GM19395 (cell line): Measurements from ENCODE around the gene MROH2B.
"Not testable (repeated sequence)": the region's sequence is repeated elsewhere in the genome, so short reads cannot be mapped to it uniquely, and the experiment has no call there.

ENCODE experiments used
- ATAC-seq: cut with Tn5 transposase; IDR thresholded peaks from one replicate; pipeline ENCODE4 v1.9.1; 2021; ENCODE audit warnings: mild to moderate bottlenecking, moderate library complexity; ENCODE audit not compliant: unreplicated experiment

MROH2B gene

GRCh38 chr5:41032973-41033372 lies 38.2 kb downstream of the MROH2B start:
- no peak for ATAC-seq

- ATAC-seq: not testable (repeated sequence)
Observed at GRCh38 chr5:41022600-41022999, 48.5 kb downstream of the MROH2B start.

GRCh38 chr5:41012318-41012717 lies 58.8 kb downstream of the MROH2B start:
- no peak for ATAC-seq

GRCh38 chr5:41010572-41010971 lies 60.6 kb downstream of the MROH2B start:
- ATAC-seq: no peak

GRCh38 chr5:41009232-41009631 lies 61.9 kb downstream of the MROH2B start:
- ATAC-seq: no peak

GRCh38 chr5:41004931-41005330 lies 66.2 kb downstream of the MROH2B start:
- ATAC-seq: no peak

GRCh38 chr5:41003670-41004376 lies 67.3 kb downstream of the MROH2B start:
- no peak for ATAC-seq

GRCh38 chr5:40999966-41000365 lies 71.2 kb downstream of the MROH2B start:
- no peak for ATAC-seq

- no peak for ATAC-seq
Observed at GRCh38 chr5:40999142-40999541, 72.0 kb downstream of the MROH2B start.

GRCh38 chr5:40995801-40996586 lies 75.1 kb downstream of the MROH2B start:
- ATAC-seq: no peak

GRCh38 chr5:40991981-40992559 lies 79.1 kb downstream of the MROH2B start:
- no peak for ATAC-seq

- ATAC-seq: no peak
Observed at GRCh38 chr5:40991168-40991980, 79.8 kb downstream of the MROH2B start.

GRCh38 chr5:40988746-40989510 lies 82.2 kb downstream of the MROH2B start:
- ATAC-seq: no peak

- ATAC-seq: no peak
Observed at GRCh38 chr5:40987349-40987748, 83.8 kb downstream of the MROH2B start.

- no peak for ATAC-seq
Observed at GRCh38 chr5:40986666-40987065, 84.5 kb downstream of the MROH2B start.

- no peak for ATAC-seq
Observed at GRCh38 chr5:40985501-40985900, 85.6 kb downstream of the MROH2B start.

GRCh38 chr5:40984884-40985283 lies 86.3 kb downstream of the MROH2B start:
- ATAC-seq: no peak

- ATAC-seq: no peak
Observed at GRCh38 chr5:40983781-40984180, 87.4 kb downstream of the MROH2B start.

GRCh38 chr5:40981420-40981819 lies 89.7 kb downstream of the MROH2B start:
- no peak for ATAC-seq

- ATAC-seq: no peak
Observed at GRCh38 chr5:40976836-40977235, 94.3 kb downstream of the MROH2B start.
